Osteoblast (primary cell): ENCODE results near the gene CCL20. TPM values are rescaled to one million over a fixed set of nuclear protein-coding genes. Genes with fewer than 3 reads are reported as not detected.

ENCODE experiments used
- DNase-seq: peaks from one replicate; pipeline ENCODE4 v3.0.0; 2011; ENCODE audit warnings: low spot score, mixed read lengths; ENCODE audit not compliant: insufficient read length; ENCODE audit errors: missing footprints
- H2AFZ ChIP-seq: 2 replicates; pipeline ENCODE4 v1.6.0; 2011; ENCODE audit warnings: mild to moderate bottlenecking, low read length
- H3K27ac ChIP-seq: 2 replicates; pipeline ENCODE4 v1.5.1; 2011; ENCODE audit warnings: mild to moderate bottlenecking, low read depth, low read length, moderate library complexity
- H3K27me3 ChIP-seq: 2 replicates; pipeline ENCODE4 v1.6.0; 2012; ENCODE audit warnings: mild to moderate bottlenecking, control low read depth, inconsistent platforms, low read length, moderate library complexity; ENCODE audit not compliant: insufficient read depth
- H3K36me3 ChIP-seq: 2 replicates; pipeline ENCODE4 v1.5.1; 2011; ENCODE audit warnings: mild to moderate bottlenecking, low read length, control low read depth, moderate library complexity; ENCODE audit not compliant: insufficient read depth
- H3K4me1 ChIP-seq: 2 replicates; pipeline ENCODE4 v1.5.1; 2011; ENCODE audit warnings: mild to moderate bottlenecking, low read length, control low read depth, moderate library complexity; ENCODE audit not compliant: insufficient read depth
- H3K4me2 ChIP-seq: 2 replicates; pipeline ENCODE4 v1.6.0; 2011; ENCODE audit warnings: mild to moderate bottlenecking, low read length; ENCODE audit not compliant: insufficient read depth
- H3K4me3 ChIP-seq: fragments of 200-600 bp; sonication (generic); 3 replicates; pipeline ENCODE4 v1.5.1; 2012; ENCODE audit warnings: mild to moderate bottlenecking, low read length, inconsistent platforms; ENCODE audit not compliant: insufficient read depth
- H3K79me2 ChIP-seq: 2 replicates; pipeline ENCODE4 v1.6.0; 2012; ENCODE audit warnings: mild to moderate bottlenecking, low read length, control low read depth, inconsistent platforms; ENCODE audit not compliant: insufficient read depth
- H3K9me3 ChIP-seq: 2 replicates; pipeline ENCODE4 v1.5.1; 2011; ENCODE audit warnings: low read depth, low read length, control low read depth
- H4K20me1 ChIP-seq: 2 replicates; pipeline ENCODE4 v1.6.0; 2012; ENCODE audit warnings: mild to moderate bottlenecking, low read length, control low read depth; ENCODE audit not compliant: insufficient read depth
- CTCF ChIP-seq: IDR thresholded peaks from 2 replicates; pipeline ENCODE4 v1.5.1; 2011; ENCODE audit warnings: mild to moderate bottlenecking, low read depth, low read length, moderate library complexity; ENCODE audit errors: extremely low read depth
- total RNA-seq: library from RNA; depleted of rRNA; stranded (reverse); fragments of >200 nt; gene quantifications from 2 replicates; pipeline ENCODE4 v1.2.3, GENCODE V29; 2012

Gene CCL20
- total RNA-seq, 1 donor: 1.1 TPM

GRCh38 chr2:227772197-227772661 is 41.4 kb upstream of the CCL20 start:
- H3K4me1 ChIP-seq: peaks cover 7% of the 10 kb centered on the region
- H3K4me3 ChIP-seq: no peak overlapping the region
- no peak overlapping the region for H3K4me2 ChIP-seq
- H3K27me3 ChIP-seq: no peaks in the 10 kb centered on the region
- no peak overlapping the region for H2AFZ ChIP-seq
- no peaks in the 10 kb centered on the region for H4K20me1 ChIP-seq
- H3K36me3 ChIP-seq: no peaks in the 10 kb centered on the region
- no peak overlapping the region for H3K27ac ChIP-seq
- DNase-seq: no peak
- H3K9me3 ChIP-seq: no peaks in the 10 kb centered on the region
- no peaks in the 10 kb centered on the region for H3K79me2 ChIP-seq
- TF ChIP-seq CTCF: no peak

- TF ChIP-seq CTCF: no peak
- H2AFZ ChIP-seq: peak overlapping the region; percentile 59
These were observed 40.7 kb upstream of the CCL20 start for GRCh38 chr2:227772932-227773331.

GRCh38 chr2:227774011-227774624 is 39.5 kb upstream of the CCL20 start:
- no peaks in the 10 kb centered on the region for H3K27me3 ChIP-seq
- peak; percentile 12 for TF ChIP-seq CTCF
- H3K36me3 ChIP-seq: no peaks in the 10 kb centered on the region
- H3K79me2 ChIP-seq: no peaks in the 10 kb centered on the region
- H3K27ac ChIP-seq: no peak overlapping the region
- H2AFZ ChIP-seq: no peak overlapping the region
- H3K9me3 ChIP-seq: no peaks in the 10 kb centered on the region
- no peaks in the 10 kb centered on the region for H4K20me1 ChIP-seq
- DNase-seq: no peak
- H3K4me3 ChIP-seq: no peak overlapping the region
- H3K4me2 ChIP-seq: no peak overlapping the region
- peaks cover 7% of the 10 kb centered on the region for H3K4me1 ChIP-seq

More at GRCh38 chr2:227772932-227773331, 40.7 kb upstream of the CCL20 start:
- Histone ChIP-seq H3K9me3 (no peaks in the 10 kb centered on the region), H3K4me2 (no peak overlapping the region), H3K27ac (no peak overlapping the region), H3K36me3 (no peaks in the 10 kb centered on the region), H4K20me1 (no peaks in the 10 kb centered on the region), H3K4me1 (peaks cover 7% of the 10 kb centered on the region), H3K79me2 (no peaks in the 10 kb centered on the region), H3K4me3 (no peak overlapping the region), H3K27me3 (no peaks in the 10 kb centered on the region)
- no peak for DNase-seq

- H3K9me3 ChIP-seq: no peaks in the 10 kb centered on the region
- no peaks in the 10 kb centered on the region for H3K36me3 ChIP-seq
- no peak overlapping the region for H3K4me3 ChIP-seq
- no peak overlapping the region for H2AFZ ChIP-seq
- peaks cover 7% of the 10 kb centered on the region for H3K4me1 ChIP-seq
- no peak overlapping the region for H3K27ac ChIP-seq
- H3K27me3 ChIP-seq: no peaks in the 10 kb centered on the region
- H4K20me1 ChIP-seq: no peaks in the 10 kb centered on the region
- TF ChIP-seq CTCF: no peak
- no peak overlapping the region for H3K4me2 ChIP-seq
- no peaks in the 10 kb centered on the region for H3K79me2 ChIP-seq
- no peak for DNase-seq
These were observed 38.5 kb upstream of the CCL20 start for GRCh38 chr2:227774895-227775842.
